Measurements from ENCODE around the gene SFSWAP.
"Not testable (repeated sequence)": the region's sequence is repeated elsewhere in the genome, so short reads cannot be mapped to it uniquely, and the experiment has no call there.

SFSWAP gene

GRCh38 chr12:131775392-131776236, 64.7 kb downstream of the SFSWAP start:
- Histone ChIP-seq H3K4ac (ENCODE audit: low read depth, low read length) (no peak overlapping the region), H4K5ac (ENCODE audit: low read length) (no peak overlapping the region), H3K36me3 (ENCODE audit: control insufficient read depth, insufficient read depth, low read length) (peaks cover 6% of the 10 kb centered on the region), H3K27me3 (ENCODE audit: insufficient read depth, low read length, poor library complexity) (no peaks in the 10 kb centered on the region), H3K27ac (ENCODE audit: low read depth, low read length) (no peak overlapping the region), H3K4me3 (ENCODE audit: low read length) (no peak overlapping the region), H2BK5ac (ENCODE audit: low read length) (no peak overlapping the region), H2BK15ac (replicated peaks; ENCODE audit: low read depth) (no peak overlapping the region), H2AK5ac (ENCODE audit: low read length) (no peak overlapping the region), H2BK120ac (ENCODE audit: low read depth, low read length) (no peak overlapping the region), H3K9ac (ENCODE audit: low read length) (no peak overlapping the region), H3K79me2 (ENCODE audit: control insufficient read depth, insufficient read depth, low read length) (no peaks in the 10 kb centered on the region), H3K4me1 (ENCODE audit: control insufficient read depth, low read depth, low read length) (no peaks in the 10 kb centered on the region), H3K79me1 (ENCODE audit: low read length) (no peaks in the 10 kb centered on the region), H3K56ac (ENCODE audit: low read length) (no peak overlapping the region), H4K8ac (ENCODE audit: low read depth, low read length) (no peak overlapping the region), H3K23ac (ENCODE audit: low read length) (no peak overlapping the region), H3K18ac (ENCODE audit: low read length) (no peak overlapping the region), H3K4me2 (ENCODE audit: low read length) (no peak overlapping the region)
- WGBS (ENCODE audit: extremely low coverage, insufficient coverage, low lambda C conversion rate), result no CpG with 5 or more reads among the region's 17 CpGs
- no peak for DNase-seq

- no CpG with 5 or more reads among the region's 14 CpGs for WGBS (ENCODE audit: extremely low coverage, insufficient coverage, low lambda C conversion rate)
- DNase-seq, result no peak
- Histone ChIP-seq H2BK5ac (ENCODE audit: low read length) (no peak overlapping the region), H3K9ac (ENCODE audit: low read length) (no peak overlapping the region), H3K4ac (ENCODE audit: low read depth, low read length) (no peak overlapping the region), H3K27ac (ENCODE audit: low read depth, low read length) (no peak overlapping the region), H3K23ac (ENCODE audit: low read length) (no peak overlapping the region), H2AK5ac (ENCODE audit: low read length) (no peak overlapping the region), H3K79me2 (ENCODE audit: control insufficient read depth, insufficient read depth, low read length) (no peaks in the 10 kb centered on the region), H3K4me2 (ENCODE audit: low read length) (no peak overlapping the region), H2BK120ac (ENCODE audit: low read depth, low read length) (no peak overlapping the region), H3K18ac (ENCODE audit: low read length) (no peak overlapping the region), H3K4me1 (ENCODE audit: control insufficient read depth, low read depth, low read length) (no peaks in the 10 kb centered on the region), H3K4me3 (ENCODE audit: low read length) (no peak overlapping the region), H3K79me1 (ENCODE audit: low read length) (no peaks in the 10 kb centered on the region), H3K27me3 (ENCODE audit: insufficient read depth, low read length, poor library complexity) (no peaks in the 10 kb centered on the region), H4K5ac (ENCODE audit: low read length) (no peak overlapping the region), H3K56ac (ENCODE audit: low read length) (no peak overlapping the region), H3K36me3 (ENCODE audit: control insufficient read depth, insufficient read depth, low read length) (peaks cover 6% of the 10 kb centered on the region), H4K8ac (ENCODE audit: low read depth, low read length) (no peak overlapping the region), H2BK15ac (replicated peaks; ENCODE audit: low read depth) (no peak overlapping the region)
These were observed 65.5 kb downstream of the SFSWAP start for GRCh38 chr12:131776237-131776889.

- not testable (repeated sequence) for H3K27ac ChIP-seq (ENCODE audit: low read depth, low read length); H2AK5ac ChIP-seq (ENCODE audit: low read length); H2BK5ac ChIP-seq (ENCODE audit: low read length); H3K36me3 ChIP-seq (ENCODE audit: control insufficient read depth, insufficient read depth, low read length); H4K5ac ChIP-seq (ENCODE audit: low read length); H2BK15ac ChIP-seq (replicated peaks; ENCODE audit: low read depth); H3K27me3 ChIP-seq (ENCODE audit: insufficient read depth, low read length, poor library complexity); H3K4me2 ChIP-seq (ENCODE audit: low read length); H3K4ac ChIP-seq (ENCODE audit: low read depth, low read length); H3K23ac ChIP-seq (ENCODE audit: low read length); H2BK120ac ChIP-seq (ENCODE audit: low read depth, low read length); H4K8ac ChIP-seq (ENCODE audit: low read depth, low read length); H3K56ac ChIP-seq (ENCODE audit: low read length); H3K4me1 ChIP-seq (ENCODE audit: control insufficient read depth, low read depth, low read length); H3K9ac ChIP-seq (ENCODE audit: low read length); H3K4me3 ChIP-seq (ENCODE audit: low read length); DNase-seq; H3K79me2 ChIP-seq (ENCODE audit: control insufficient read depth, insufficient read depth, low read length); H3K18ac ChIP-seq (ENCODE audit: low read length); H3K79me1 ChIP-seq (ENCODE audit: low read length)
- no CpG with 5 or more reads among the region's 9 CpGs for WGBS (ENCODE audit: extremely low coverage, insufficient coverage, low lambda C conversion rate)
These were observed 66.4 kb downstream of the SFSWAP start for GRCh38 chr12:131777269-131777668.

GRCh38 chr12:131779027-131779426, 68.1 kb downstream of the SFSWAP start:
- no peak overlapping the region for H2BK15ac ChIP-seq (replicated peaks; ENCODE audit: low read depth)
- H3K4me3 ChIP-seq (ENCODE audit: low read length), result no peak overlapping the region
- H3K27ac ChIP-seq (ENCODE audit: low read depth, low read length), result no peak overlapping the region
- no peaks in the 10 kb centered on the region for H3K27me3 ChIP-seq (ENCODE audit: insufficient read depth, low read length, poor library complexity)
- H3K9ac ChIP-seq (ENCODE audit: low read length), result no peak overlapping the region
- DNase-seq, result no peak
- no peak overlapping the region for H2AK5ac ChIP-seq (ENCODE audit: low read length)
- H3K56ac ChIP-seq (ENCODE audit: low read length), result no peak overlapping the region
- peaks cover 6% of the 10 kb centered on the region for H3K36me3 ChIP-seq (ENCODE audit: control insufficient read depth, insufficient read depth, low read length)
- no peaks in the 10 kb centered on the region for H3K79me1 ChIP-seq (ENCODE audit: low read length)
- no peaks in the 10 kb centered on the region for H3K79me2 ChIP-seq (ENCODE audit: control insufficient read depth, insufficient read depth, low read length)
- no peak overlapping the region for H2BK5ac ChIP-seq (ENCODE audit: low read length)
- no peak overlapping the region for H2BK120ac ChIP-seq (ENCODE audit: low read depth, low read length)
- H3K4ac ChIP-seq (ENCODE audit: low read depth, low read length), result no peak overlapping the region
- no peak overlapping the region for H4K8ac ChIP-seq (ENCODE audit: low read depth, low read length)
- no peak overlapping the region for H3K4me2 ChIP-seq (ENCODE audit: low read length)
- no peak overlapping the region for H4K5ac ChIP-seq (ENCODE audit: low read length)
- H3K18ac ChIP-seq (ENCODE audit: low read length), result no peak overlapping the region
- no peak overlapping the region for H3K23ac ChIP-seq (ENCODE audit: low read length)
- H3K4me1 ChIP-seq (ENCODE audit: control insufficient read depth, low read depth, low read length), result peaks cover 2% of the 10 kb centered on the region
- WGBS (ENCODE audit: extremely low coverage, insufficient coverage, low lambda C conversion rate), result no CpG with 5 or more reads among the region's 23 CpGs

- no peak overlapping the region for H4K8ac ChIP-seq (ENCODE audit: low read depth, low read length)
- H3K36me3 ChIP-seq (ENCODE audit: control insufficient read depth, insufficient read depth, low read length), result peaks cover 9% of the 10 kb centered on the region
- H3K18ac ChIP-seq (ENCODE audit: low read length), result no peak overlapping the region
- H3K4me2 ChIP-seq (ENCODE audit: low read length), result no peak overlapping the region
- no peak overlapping the region for H3K9ac ChIP-seq (ENCODE audit: low read length)
- no peak for DNase-seq
- H3K23ac ChIP-seq (ENCODE audit: low read length), result no peak overlapping the region
- no peak overlapping the region for H3K56ac ChIP-seq (ENCODE audit: low read length)
- H2BK120ac ChIP-seq (ENCODE audit: low read depth, low read length), result no peak overlapping the region
- H3K27ac ChIP-seq (ENCODE audit: low read depth, low read length), result no peak overlapping the region
- H3K27me3 ChIP-seq (ENCODE audit: insufficient read depth, low read length, poor library complexity), result no peaks in the 10 kb centered on the region
- no CpG with 5 or more reads among the region's 2 CpGs for WGBS (ENCODE audit: extremely low coverage, insufficient coverage, low lambda C conversion rate)
- no peak overlapping the region for H3K4me3 ChIP-seq (ENCODE audit: low read length)
- no peak overlapping the region for H4K5ac ChIP-seq (ENCODE audit: low read length)
- H3K79me2 ChIP-seq (ENCODE audit: control insufficient read depth, insufficient read depth, low read length), result no peaks in the 10 kb centered on the region
- H2BK5ac ChIP-seq (ENCODE audit: low read length), result no peak overlapping the region
- H3K79me1 ChIP-seq (ENCODE audit: low read length), result no peaks in the 10 kb centered on the region
- no peak overlapping the region for H2BK15ac ChIP-seq (replicated peaks; ENCODE audit: low read depth)
- H2AK5ac ChIP-seq (ENCODE audit: low read length), result no peak overlapping the region
- H3K4ac ChIP-seq (ENCODE audit: low read depth, low read length), result no peak overlapping the region
- H3K4me1 ChIP-seq (ENCODE audit: control insufficient read depth, low read depth, low read length), result peaks cover 2% of the 10 kb centered on the region
These were observed 71.2 kb downstream of the SFSWAP start for GRCh38 chr12:131782061-131782460.

All from mesendoderm (in vitro differentiated cells).